CD8-positive, alpha-beta memory T cell (primary cell): Measurements from ENCODE around the gene RING1. TPM values are rescaled to one million over a fixed set of nuclear protein-coding genes. Genes with fewer than 3 reads are reported as not detected.

Experiments used
- CTCF ChIA-PET: fragments of 350-600 bp; sonication (Branson Sonifier 250); formaldehyde crosslinking; loops from one replicate; lab custom pipeline; 2021; ENCODE audit warnings: antibody characterized with exemption; lab: Charles Lee
- POLR2A ChIA-PET: fragments of 350-600 bp; sonication (Branson Sonifier 250); formaldehyde crosslinking; loops from one replicate; lab custom pipeline; 2021; ENCODE audit warnings: antibody characterized with exemption; lab: Charles Lee
- DNase-seq, 5 donors: peaks; one replicate each; pipeline versions ENCODE4 v3.0.0 to v3.0.0-alpha.2; 2020 to 2022; ENCODE audit warnings: mixed read lengths in 1 of 5
- H3K27ac ChIP-seq: one replicate; pipeline ENCODE4 v1.7.0; 2013; ENCODE audit warnings: low read depth, mild to moderate bottlenecking, low read length, moderate library complexity
- H3K27me3 ChIP-seq: 2 replicates; pipeline ENCODE4 v1.7.0; 2013; ENCODE audit warnings: low read length, mild to moderate bottlenecking; ENCODE audit not compliant: insufficient read depth, poor library complexity, severe bottlenecking
- H3K36me3 ChIP-seq: 2 replicates; pipeline ENCODE4 v1.7.0; 2013; ENCODE audit warnings: mild to moderate bottlenecking, low read length, moderate library complexity; ENCODE audit not compliant: insufficient read depth
- H3K4me1 ChIP-seq: 2 replicates; pipeline ENCODE4 v1.7.0; 2013; ENCODE audit warnings: mild to moderate bottlenecking, low read length, moderate library complexity; ENCODE audit not compliant: insufficient read depth
- H3K4me3 ChIP-seq: 2 replicates; pipeline ENCODE4 v1.7.0; 2013; ENCODE audit warnings: mild to moderate bottlenecking, low read length
- H3K9me3 ChIP-seq: 2 replicates; pipeline ENCODE4 v1.7.0; 2013; ENCODE audit warnings: mild to moderate bottlenecking, low read length
- H3K27ac Mint-ChIP-seq, 8 donors: one replicate each; pipeline ENCODE4 v1.8.0; 2020 to 2021; ENCODE audit warnings: mixed read lengths in 8 of 8, mild to moderate bottlenecking in 6 of 8, inconsistent platforms in 3 of 8, moderate library complexity in 3 of 8
- H3K27me3 Mint-ChIP-seq, 2 donors: one replicate each; pipeline ENCODE4 v1.8.0; 2020 to 2021; ENCODE audit warnings: mixed read lengths in 2 of 2, mild to moderate bottlenecking in 1 of 2, moderate library complexity in 1 of 2
- H3K36me3 Mint-ChIP-seq, 3 donors: one replicate each; pipeline ENCODE4 v1.8.0; 2020 to 2021; ENCODE audit warnings: mixed read lengths in 3 of 3, inconsistent platforms in 1 of 3, mild to moderate bottlenecking in 1 of 3
- H3K4me1 Mint-ChIP-seq, 3 donors: one replicate each; pipeline ENCODE4 v1.8.0; 2020 to 2021; ENCODE audit warnings: mixed read lengths in 3 of 3, inconsistent platforms in 1 of 3, mild to moderate bottlenecking in 1 of 3
- H3K4me3 Mint-ChIP-seq, 7 donors: one replicate each; pipeline ENCODE4 v1.8.0; 2020 to 2021; ENCODE audit warnings: mixed read lengths in 7 of 7, mild to moderate bottlenecking in 6 of 7, moderate library complexity in 4 of 7, inconsistent platforms in 2 of 7
- H3K9me3 Mint-ChIP-seq, 5 donors: one replicate each; pipeline ENCODE4 v1.8.0; 2020 to 2022; ENCODE audit warnings: mixed read lengths in 5 of 5, mild to moderate bottlenecking in 3 of 5, moderate library complexity in 2 of 5, inconsistent platforms in 1 of 5
- polyA plus RNA-seq: library from polyadenylated mRNA; unstranded; fragments of 300-500 nt; fragmentation: Illumina TruSeq; gene quantifications from one replicate; pipeline ENCODE4 v1.2.3, GENCODE V29; 2021
- total RNA-seq, 2 experiments: library from RNA; stranded (reverse); gene quantifications; one replicate each; pipeline ENCODE4 v1.2.3, GENCODE V29; 2021

RING1 gene
- total and polyA plus RNA-seq, 3 experiments from 2014 or later = 10.1 to 47.0 (median 43.1) TPM

DNA sequence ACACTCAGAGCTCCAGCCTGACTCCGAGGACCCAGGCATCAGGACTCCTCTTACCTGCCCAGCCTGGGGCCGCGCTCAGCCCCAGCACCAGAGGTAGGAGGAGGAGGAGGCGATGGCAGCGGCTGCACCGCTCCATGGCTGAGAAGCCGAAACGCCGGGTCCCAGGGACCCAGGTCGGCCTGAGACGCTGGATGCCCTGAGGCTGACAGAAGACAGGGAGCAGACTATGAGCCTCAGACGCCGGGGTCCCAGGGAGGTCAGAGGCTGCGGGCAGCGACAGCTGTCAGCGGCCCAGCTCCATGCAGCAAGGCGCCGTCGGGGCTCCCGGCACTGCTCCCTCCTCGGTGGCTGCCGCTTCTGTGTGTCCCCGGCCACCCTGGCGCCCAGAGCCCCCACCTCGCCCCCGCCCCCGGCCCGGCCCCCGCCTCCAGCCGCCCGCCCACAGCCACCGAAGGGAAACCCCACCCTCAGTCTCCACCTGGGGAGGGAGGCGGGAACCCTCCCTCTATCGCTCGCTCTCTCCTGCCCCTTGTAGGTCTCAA lies 16.1 kb upstream of the RING1 start, which contains the start of gene COL11A2:
TSS of gene COL11A2 (minus strand) at position 363 of the 542 bp plus-strand sequence. CDS start at position 136, 227 bp downstream.
- H3K36me3 Mint-ChIP-seq = peaks cover 11 to 35% (median 23%) of the 10 kb centered on the region in 3 donors
- CTCF ChIA-PET = interaction anchor here (1.3 kb wide), 1 partner anchor 10 kb away, joined by 3 read pairs; no protein-coding TSS in a partner anchor
- H3K27me3 Mint-ChIP-seq = peaks cover 19 to 43% of the 10 kb centered on the region in 2 donors
- POLR2A ChIA-PET = no interaction called here
- peak within 1 kb of the TSS; percentile 50 for H3K4me3 ChIP-seq
- no peak within 1 kb of the TSS for H3K27ac ChIP-seq
- peaks cover 17% of the 10 kb centered on the region for H3K4me1 ChIP-seq
- H3K27me3 ChIP-seq = peaks cover 16% of the 10 kb centered on the region
- H3K9me3 Mint-ChIP-seq = no peaks in the 10 kb centered on the region
- peaks cover 25% of the 10 kb centered on the region for H3K36me3 ChIP-seq
- peak within 1 kb of the TSS; percentile 68 to 89 (median 80) for H3K4me3 Mint-ChIP-seq
- H3K27ac Mint-ChIP-seq = peak within 1 kb of the TSS in 4 of 8 donors; percentile 63 to 80 (median 76)
- peak in 1 of 5 donors; percentile 14 for DNase-seq
- H3K4me1 Mint-ChIP-seq = peaks cover 14 to 25% (median 18%) of the 10 kb centered on the region in 3 donors
- H3K9me3 ChIP-seq = no peaks in the 10 kb centered on the region

- H3K27ac Mint-ChIP-seq = peak overlapping the region in 4 of 8 donors; percentile 63 to 80 (median 76)
- no peaks in the 10 kb centered on the region for H3K9me3 Mint-ChIP-seq
- peaks cover 17 to 42% (median 18%) of the 10 kb centered on the region in 3 donors for H3K36me3 Mint-ChIP-seq
- H3K27me3 Mint-ChIP-seq = peaks cover 16 to 36% of the 10 kb centered on the region in 2 donors
- H3K4me1 Mint-ChIP-seq = peaks cover 21 to 32% (median 25%) of the 10 kb centered on the region in 3 donors
- DNase-seq = peak in 2 of 5 donors; percentile 31 to 60
- POLR2A ChIA-PET = interaction anchor here (1.1 to 1.5 kb wide), 3 partner anchors 12 to 221 kb away, joined by 3 to 4 read pairs (median 4); partner anchors contain the start of gene HSD17B8
- Histone ChIP-seq H3K36me3 (peaks cover 27% of the 10 kb centered on the region), H3K9me3 (no peaks in the 10 kb centered on the region), H3K27me3 (peaks cover 16% of the 10 kb centered on the region), H3K27ac (no peak overlapping the region), H3K4me1 (peaks cover 24% of the 10 kb centered on the region), H3K4me3 (peak overlapping the region; percentile 50)
- peak overlapping the region; percentile 68 to 89 (median 80) for H3K4me3 Mint-ChIP-seq
- CTCF ChIA-PET = no interaction called here
Observed at GRCh38 chr6:33192671-33193602, 15.4 kb upstream of the RING1 start.

- Mint-ChIP-seq H3K27me3 (peaks cover 12 to 29% of the 10 kb centered on the region in 2 donors), H3K4me3 (peak overlapping the region in 4 of 7 donors; percentile 17 to 82 (median 55)), H3K27ac (peak overlapping the region in 2 of 8 donors; percentile 12 to 55), H3K36me3 (peaks cover 18 to 45% (median 20%) of the 10 kb centered on the region in 3 donors), H3K9me3 (no peaks in the 10 kb centered on the region), H3K4me1 (peaks cover 28 to 39% (median 29%) of the 10 kb centered on the region in 3 donors)
- Histone ChIP-seq H3K9me3 (no peaks in the 10 kb centered on the region), H3K27me3 (peaks cover 14% of the 10 kb centered on the region), H3K36me3 (peaks cover 27% of the 10 kb centered on the region), H3K4me3 (no peak overlapping the region), H3K4me1 (peaks cover 30% of the 10 kb centered on the region), H3K27ac (no peak overlapping the region)
- CTCF ChIA-PET = no interaction called here
- DNase-seq = no peak
- POLR2A ChIA-PET = interaction anchor here (1.1 to 1.5 kb wide), 3 partner anchors 11 to 222 kb away, joined by 3 to 4 read pairs (median 4); partner anchors contain the start of gene HSD17B8
Observed at GRCh38 chr6:33193619-33194018, 14.7 kb upstream of the RING1 start.

DNA sequence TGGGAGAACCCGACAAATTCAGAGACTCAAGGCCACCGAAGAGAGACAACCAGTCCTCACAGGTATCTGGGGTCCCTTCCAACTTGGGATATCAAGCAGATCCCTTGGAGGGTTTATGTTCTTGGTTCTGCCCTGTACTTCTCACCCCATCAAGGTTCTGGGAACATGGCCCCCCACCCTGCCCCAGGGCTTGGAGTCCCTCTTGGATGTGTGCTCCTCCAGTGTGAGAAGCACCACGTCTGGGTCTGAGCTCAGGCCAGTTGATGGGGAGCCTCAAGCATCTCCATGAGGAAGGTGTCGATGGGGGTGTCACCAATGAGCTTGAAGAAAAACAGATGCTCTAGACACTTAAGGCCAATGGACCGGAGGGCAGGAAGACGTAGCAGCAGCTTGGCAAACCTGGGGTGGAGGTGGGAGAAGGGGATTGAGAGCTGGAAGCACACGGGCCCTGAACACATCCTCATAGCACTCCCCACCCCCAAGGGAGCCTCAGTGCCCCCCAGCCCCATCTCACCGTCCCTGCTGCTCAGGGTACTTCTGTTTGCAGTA lies 13.8 kb upstream of the RING1 start:
- CTCF ChIA-PET = interaction anchor here (1.6 kb wide), 1 partner anchor 55 kb away, joined by 3 read pairs; no protein-coding TSS in a partner anchor
- Mint-ChIP-seq H3K4me1 (peaks cover 36 to 48% (median 37%) of the 10 kb centered on the region in 3 donors), H3K36me3 (peaks cover 17 to 49% (median 19%) of the 10 kb centered on the region in 3 donors), H3K27ac (peak overlapping the region in 1 of 8 donors; percentile 8), H3K27me3 (peaks cover 12 to 23% of the 10 kb centered on the region in 2 donors), H3K9me3 (no peaks in the 10 kb centered on the region), H3K4me3 (no peak overlapping the region)
- peaks cover 36% of the 10 kb centered on the region for H3K4me1 ChIP-seq
- peaks cover 27% of the 10 kb centered on the region for H3K36me3 ChIP-seq
- no peak overlapping the region for H3K27ac ChIP-seq
- POLR2A ChIA-PET = interaction anchor here (1.5 kb wide), 1 partner anchor 222 kb away, joined by 3 read pairs; no protein-coding TSS in a partner anchor
- DNase-seq = no peak
- H3K4me3 ChIP-seq = no peak overlapping the region
- no peaks in the 10 kb centered on the region for H3K9me3 ChIP-seq
- H3K27me3 ChIP-seq = peaks cover 12% of the 10 kb centered on the region

DNA sequence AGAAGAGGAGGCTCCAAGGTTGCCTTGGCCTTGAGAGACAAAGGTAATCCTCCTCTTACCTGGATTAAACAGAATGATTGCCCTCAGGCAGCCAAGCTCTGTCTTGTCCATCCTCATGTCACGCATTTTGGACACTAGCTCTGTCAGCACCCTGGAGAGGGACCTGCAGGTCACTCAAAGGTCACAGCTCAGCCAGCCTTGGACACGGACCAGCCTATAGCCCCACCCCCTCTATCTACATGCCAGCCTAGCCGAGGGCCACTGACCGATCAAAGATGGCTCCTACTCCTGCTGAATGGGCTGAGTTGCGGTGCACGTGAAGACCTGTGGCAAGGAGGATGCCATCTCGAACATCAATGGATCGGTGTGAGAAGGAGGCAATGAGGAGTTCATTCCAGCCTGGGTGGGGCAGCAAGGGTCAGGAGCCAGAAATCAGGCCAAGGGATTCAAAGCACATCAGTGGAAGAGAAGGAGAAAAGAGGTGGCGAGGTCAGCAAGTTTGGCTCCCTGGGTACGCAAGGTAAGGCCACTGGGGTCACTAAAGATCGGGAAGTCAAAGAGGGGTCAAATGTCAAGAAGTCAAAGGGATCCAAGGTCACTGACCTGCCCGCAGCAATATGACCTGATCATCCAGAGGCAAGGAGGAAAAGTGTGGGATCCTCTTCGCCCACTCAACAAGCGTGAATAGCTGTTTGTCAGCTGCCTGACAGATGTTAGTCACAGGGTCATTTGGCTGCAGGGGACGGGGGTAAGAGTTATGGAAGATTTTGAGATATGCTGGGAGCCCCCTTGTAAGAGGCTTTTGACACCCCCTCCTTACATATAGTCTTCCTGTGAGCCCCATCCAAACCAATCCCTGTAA lies 12.8 kb upstream of the RING1 start:
- Mint-ChIP-seq H3K4me3 (peak overlapping the region in 1 of 7 donors; percentile 7), H3K27me3 (peaks cover 7 to 13% of the 10 kb centered on the region in 2 donors), H3K4me1 (peaks cover 40 to 54% (median 42%) of the 10 kb centered on the region in 3 donors), H3K36me3 (peaks cover 13 to 56% (median 18%) of the 10 kb centered on the region in 3 donors), H3K9me3 (no peaks in the 10 kb centered on the region), H3K27ac (peak overlapping the region in 1 of 8 donors; percentile 63)
- H3K4me1 ChIP-seq = peaks cover 40% of the 10 kb centered on the region
- peaks cover 27% of the 10 kb centered on the region for H3K36me3 ChIP-seq
- CTCF ChIA-PET = interaction anchor here (1.6 kb wide), 1 partner anchor 54 kb away, joined by 3 read pairs; no protein-coding TSS in a partner anchor
- no peak overlapping the region for H3K27ac ChIP-seq
- H3K9me3 ChIP-seq = no peaks in the 10 kb centered on the region
- H3K27me3 ChIP-seq = peaks cover 12% of the 10 kb centered on the region
- no peak overlapping the region for H3K4me3 ChIP-seq
- POLR2A ChIA-PET = interaction anchor here (1.1 kb wide), 1 partner anchor 32 kb away, joined by 3 read pairs; no protein-coding TSS in a partner anchor
- DNase-seq = no peak

DNA sequence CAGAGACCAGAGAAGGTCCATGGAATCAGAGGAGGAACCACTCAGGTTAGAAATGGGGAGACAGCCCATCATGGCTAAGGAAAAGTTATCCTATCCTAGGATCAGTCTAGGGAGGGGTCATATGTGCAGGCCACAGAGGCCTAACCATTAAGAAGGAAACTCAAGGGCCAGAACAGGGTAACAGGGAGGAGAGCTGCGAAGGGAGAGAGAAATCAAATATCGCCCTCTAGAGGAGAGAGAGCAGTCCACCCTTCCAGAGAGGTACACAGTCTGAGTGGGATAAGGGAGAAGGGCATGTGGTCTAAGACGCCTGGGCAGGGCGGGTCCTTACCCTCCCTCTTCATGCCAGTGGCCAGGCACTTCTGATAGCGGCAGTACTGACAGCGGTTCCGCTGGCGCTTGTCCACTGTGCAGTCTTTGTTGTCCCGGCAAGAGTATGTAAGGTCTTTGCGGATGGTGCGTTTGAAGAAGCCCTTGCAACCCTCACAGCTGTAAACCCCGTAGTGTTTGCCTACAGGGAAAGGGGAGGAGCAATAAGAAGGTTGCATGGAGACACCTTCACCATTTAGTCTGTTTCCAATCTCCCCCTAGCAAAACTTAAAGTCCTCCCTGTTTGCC lies 10.8 kb upstream of the RING1 start:
- H3K27me3 ChIP-seq = no peaks in the 10 kb centered on the region
- ChIA-PET POLR2A (no interaction called here), CTCF (interaction anchor here (0.9 to 4.2 kb wide), 10 partner anchors 11 to 102 kb away, joined by 3 to 15 read pairs (median 4); partner anchors contain the start of gene RING1)
- peaks cover 36% of the 10 kb centered on the region for H3K36me3 ChIP-seq
- H3K27ac ChIP-seq = no peak overlapping the region
- no peaks in the 10 kb centered on the region for H3K9me3 ChIP-seq
- peak overlapping the region; percentile 47 to 99 (median 89) for H3K4me3 Mint-ChIP-seq
- H3K4me1 Mint-ChIP-seq = peaks cover 52 to 64% (median 56%) of the 10 kb centered on the region in 3 donors
- no peak overlapping the region for H3K4me3 ChIP-seq
- peaks cover 46% of the 10 kb centered on the region for H3K4me1 ChIP-seq
- H3K27ac Mint-ChIP-seq = peak overlapping the region; percentile 34 to 98 (median 83)
- H3K27me3 Mint-ChIP-seq = peaks cover 0 to 2% of the 10 kb centered on the region in 2 donors
- DNase-seq = peak in 2 of 5 donors; percentile 44 to 61
- H3K9me3 Mint-ChIP-seq = no peaks in the 10 kb centered on the region
- peaks cover 13 to 75% (median 20%) of the 10 kb centered on the region in 3 donors for H3K36me3 Mint-ChIP-seq
